ENCODE measurements around the gene YPEL2. TPM values are rescaled to one million over a fixed set of nuclear protein-coding genes. Genes with fewer than 3 reads are reported as not detected.

YPEL2 gene
- total RNA-seq, 2 donors from 2014 or later = 17.2 to 25.7 TPM

DNA sequence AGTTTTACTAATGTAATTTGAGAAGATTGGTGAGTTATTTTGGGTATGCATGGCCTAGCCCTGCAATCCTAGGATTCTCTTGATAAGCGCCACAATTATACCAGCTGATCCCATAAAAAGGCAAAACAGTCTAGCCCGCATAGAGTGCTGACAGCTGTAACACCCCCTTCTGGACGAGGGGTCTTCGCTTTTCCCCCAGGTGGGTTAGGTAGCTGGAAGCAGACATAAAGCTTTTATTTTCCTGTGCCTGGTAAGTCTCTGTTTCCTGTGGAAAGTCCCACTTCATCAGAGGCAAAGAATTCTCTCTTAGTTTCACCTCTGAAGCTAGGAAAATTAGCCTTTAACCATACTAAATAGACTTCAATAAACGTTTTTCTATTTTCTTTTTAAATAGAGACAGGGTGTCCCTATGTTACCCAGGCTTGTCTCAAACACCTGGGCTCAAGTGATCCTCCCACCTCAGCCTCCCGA lies 108.3 kb downstream of the YPEL2 start:
- intact Hi-C loops (cut with DNase I) = loop anchor here (5.0 kb wide), 2 partner anchors 112 to 127 kb away; no protein-coding TSS in a partner anchor
- Histone ChIP-seq H3K4me3 (no peak overlapping the region), H3K27me3 (no peaks in the 10 kb centered on the region), H3K36me3 (no peaks in the 10 kb centered on the region), H3K9ac (ENCODE audit: low read depth in 2 of 2, low read length in 2 of 2) (no peak overlapping the region), H3K4me1 (no peaks in the 10 kb centered on the region), H3K27ac (peak overlapping the region; percentile 5), H3K9me3 (no peaks in the 10 kb centered on the region)
- TF ChIP-seq, protein P1, sequence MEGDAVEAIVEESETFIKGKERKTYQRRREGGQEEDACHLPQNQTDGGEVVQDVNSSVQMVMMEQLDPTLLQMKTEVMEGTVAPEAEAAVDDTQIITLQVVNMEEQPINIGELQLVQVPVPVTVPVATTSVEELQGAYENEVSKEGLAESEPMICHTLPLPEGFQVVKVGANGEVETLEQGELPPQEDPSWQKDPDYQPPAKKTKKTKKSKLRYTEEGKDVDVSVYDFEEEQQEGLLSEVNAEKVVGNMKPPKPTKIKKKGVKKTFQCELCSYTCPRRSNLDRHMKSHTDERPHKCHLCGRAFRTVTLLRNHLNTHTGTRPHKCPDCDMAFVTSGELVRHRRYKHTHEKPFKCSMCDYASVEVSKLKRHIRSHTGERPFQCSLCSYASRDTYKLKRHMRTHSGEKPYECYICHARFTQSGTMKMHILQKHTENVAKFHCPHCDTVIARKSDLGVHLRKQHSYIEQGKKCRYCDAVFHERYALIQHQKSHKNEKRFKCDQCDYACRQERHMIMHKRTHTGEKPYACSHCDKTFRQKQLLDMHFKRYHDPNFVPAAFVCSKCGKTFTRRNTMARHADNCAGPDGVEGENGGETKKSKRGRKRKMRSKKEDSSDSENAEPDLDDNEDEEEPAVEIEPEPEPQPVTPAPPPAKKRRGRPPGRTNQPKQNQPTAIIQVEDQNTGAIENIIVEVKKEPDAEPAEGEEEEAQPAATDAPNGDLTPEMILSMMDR (IDR thresholded peaks at IDR 0.05) = no peak
- no peak for DNase-seq

DNA sequence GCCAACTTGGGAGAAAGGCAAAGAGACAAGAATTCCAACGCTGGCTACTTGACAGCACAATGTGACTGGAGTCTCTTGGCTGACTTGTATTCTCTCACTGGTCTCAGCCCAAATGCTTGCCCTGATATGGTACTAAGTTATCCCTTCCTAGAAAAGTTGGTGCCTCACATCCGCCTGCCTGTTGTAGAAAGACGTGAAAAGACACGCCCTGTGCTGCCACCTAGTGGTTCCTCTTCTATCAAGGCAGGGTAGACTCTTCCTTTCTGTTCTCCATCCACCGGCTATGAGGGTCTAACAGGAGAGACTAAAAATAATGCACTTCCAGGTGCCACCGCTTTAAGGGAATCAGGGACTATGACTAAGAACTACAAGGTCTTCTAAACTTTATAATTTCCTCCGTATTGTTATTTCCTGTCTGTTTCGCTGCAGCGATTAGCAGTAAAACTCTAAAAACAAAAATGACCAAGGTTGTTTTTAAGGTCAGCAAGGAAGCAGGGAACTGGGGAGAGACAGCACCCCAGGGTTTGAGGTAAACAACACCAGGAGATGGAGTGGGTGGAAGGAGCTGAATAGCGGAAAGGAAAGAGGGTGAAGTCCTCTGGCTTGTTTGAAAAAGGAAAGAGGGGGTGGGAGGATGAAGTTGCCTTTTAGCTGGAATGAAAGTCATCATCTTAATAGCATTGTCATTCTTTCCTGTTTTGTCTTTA lies 109.5 kb downstream of the YPEL2 start:
- Histone ChIP-seq H3K4me3 (no peak overlapping the region), H3K9me3 (no peaks in the 10 kb centered on the region), H3K27ac (no peak overlapping the region), H3K4me1 (no peaks in the 10 kb centered on the region), H3K36me3 (no peaks in the 10 kb centered on the region), H3K27me3 (no peaks in the 10 kb centered on the region), H3K9ac (ENCODE audit: low read depth in 2 of 2, low read length in 2 of 2) (no peak overlapping the region)
- TF ChIP-seq, protein P1 (IDR thresholded peaks at IDR 0.05) = peak; percentile 73
- intact Hi-C loops (cut with DNase I) = loop anchor here (5.0 kb wide), 2 partner anchors 114 to 129 kb away; no protein-coding TSS in a partner anchor
- DNase-seq = peak; percentile 96

DNA sequence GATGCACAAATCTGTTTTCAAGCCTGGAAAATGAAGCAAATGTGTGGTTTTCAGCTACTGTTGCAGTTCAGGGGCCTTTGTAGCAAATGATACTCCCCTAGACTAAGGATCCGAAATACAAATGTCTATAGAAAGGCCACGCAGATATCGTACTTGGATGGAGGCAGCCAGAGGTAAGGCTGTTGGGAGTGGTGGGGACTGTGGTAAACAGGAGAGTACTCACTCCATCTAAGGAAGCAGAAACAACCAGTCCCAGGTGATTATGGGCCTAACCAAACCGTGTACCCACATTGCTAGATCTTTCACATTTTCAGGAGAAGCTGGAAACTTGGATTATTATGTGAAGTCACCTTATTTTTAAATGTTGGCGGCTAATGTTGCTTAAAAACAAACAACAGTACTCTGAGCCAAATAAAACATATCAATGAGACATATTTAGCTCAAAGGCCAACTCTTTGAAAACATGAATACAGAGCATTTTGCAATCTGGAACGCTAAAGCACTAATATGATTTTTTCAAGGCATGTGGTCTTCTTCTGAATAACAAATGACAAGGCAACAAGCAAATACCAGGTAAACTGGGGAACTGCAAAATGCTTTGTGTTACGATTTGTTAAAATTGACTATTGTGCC lies 110.1 kb downstream of the YPEL2 start:
- intact Hi-C loops (cut with DNase I) = loop anchor here (5.0 kb wide), 2 partner anchors 114 to 129 kb away; no protein-coding TSS in a partner anchor
- Histone ChIP-seq H3K27me3 (no peaks in the 10 kb centered on the region), H3K36me3 (no peaks in the 10 kb centered on the region), H3K4me1 (no peaks in the 10 kb centered on the region), H3K27ac (no peak overlapping the region), H3K9me3 (no peaks in the 10 kb centered on the region), H3K4me3 (no peak overlapping the region), H3K9ac (ENCODE audit: low read depth in 2 of 2, low read length in 2 of 2) (no peak overlapping the region)
- no peak for DNase-seq
- TF ChIP-seq, protein P1 (IDR thresholded peaks at IDR 0.05) = no peak

DNA sequence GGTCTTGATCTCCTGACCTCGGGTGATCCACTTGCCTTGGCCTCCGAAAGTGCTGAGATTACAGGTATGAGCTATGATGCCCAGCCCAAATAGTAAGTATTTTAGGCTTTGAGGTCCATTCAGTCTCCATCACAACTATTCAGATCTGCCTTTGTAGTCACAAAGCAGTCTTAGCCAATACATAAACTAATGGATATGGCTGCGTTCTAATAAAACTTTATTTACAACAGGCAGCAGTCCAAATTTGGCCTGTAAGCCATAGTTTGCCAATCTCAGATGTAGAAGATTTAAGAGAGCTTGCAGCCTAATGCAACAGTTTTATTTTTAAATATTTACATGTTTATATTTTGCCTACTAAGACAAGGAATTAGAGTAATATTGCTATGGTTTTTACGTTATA lies 111.7 kb downstream of the YPEL2 start:
- Histone ChIP-seq H3K4me1 (no peaks in the 10 kb centered on the region), H3K9ac (ENCODE audit: low read depth in 2 of 2, low read length in 2 of 2) (no peak overlapping the region), H3K36me3 (no peaks in the 10 kb centered on the region), H3K4me3 (no peak overlapping the region), H3K27ac (no peak overlapping the region), H3K27me3 (no peaks in the 10 kb centered on the region), H3K9me3 (no peaks in the 10 kb centered on the region)
- TF ChIP-seq, protein P1 (IDR thresholded peaks at IDR 0.05) = no peak
- no peak for DNase-seq
- intact Hi-C loops (cut with DNase I) = loop anchor here (5.0 kb wide), 2 partner anchors 116 to 131 kb away; no protein-coding TSS in a partner anchor

Small RNAs within 50 kb of the gene (microRNA-seq; reads per million reads assigned to microRNA genes)
- gene MIR4729 = not detected

Other genes with a start within 250 kb of the YPEL2 start
- 10 to 100 TPM; 17.2 to 24.1 TPM for gene TRIM37, start 224.8 kb upstream of the YPEL2 start, total RNA-seq
- gene SKA2, start 176.5 kb upstream of the YPEL2 start, total RNA-seq = 10 to 100 TPM; 29.5 to 53.8 TPM
- gene PRR11, start 175.9 kb upstream of the YPEL2 start, total RNA-seq = 10 to 100 TPM; 10.8 to 34.0 TPM
- gene SMG8, start 121.6 kb upstream of the YPEL2 start, total RNA-seq = 10 to 100 TPM; 11.2 to 12.2 TPM
- 1 to 10 TPM; 3.4 to 5.0 TPM for gene GDPD1, start 111.1 kb upstream of the YPEL2 start, total RNA-seq
- 10 to 100 TPM; 15.2 to 22.7 TPM for gene DHX40, start 234.0 kb downstream of the YPEL2 start, total RNA-seq

Data from colonic mucosa (tissue), 4 donors.